Caco-2 (cell line): ENCODE data around the gene CDYL2. TPM values are rescaled to one million over a fixed set of nuclear protein-coding genes. Genes with fewer than 3 reads are reported as not detected.

Source experiments
- BruUV-seq: library from RNA; stranded (reverse); fragments of 400-500 nt; replicated peaks from 2 replicates; lab custom pipeline; 2021; lab: Mats Ljungman, UMichigan
- CTCF ChIA-PET: fragments of 300-600 bp; sonication (Branson Sonifier 250); formaldehyde crosslinking; loops from one replicate; lab custom pipeline; 2022; ENCODE audit warnings: antibody characterized with exemption; lab: Charles Lee
- POLR2A ChIA-PET: fragments of 300-600 bp; sonication (Branson Sonifier 250); formaldehyde crosslinking; loops from one replicate; lab custom pipeline; 2022; ENCODE audit warnings: antibody characterized with exemption; lab: Charles Lee
- DNase-seq, 2 experiments: peaks; one replicate each; pipeline versions ENCODE4 v3.0.0 to v3.0.0-alpha.2; 2020 to 2022
- H3K27me3 ChIP-seq: replicated peaks from 2 replicates; pipeline ENCODE4 v1.6.0; 2011; ENCODE audit warnings: low read length; ENCODE audit not compliant: control insufficient read depth, insufficient read depth
- H3K36me3 ChIP-seq: 2 replicates; pipeline ENCODE4 v1.5.1; 2011; ENCODE audit warnings: low read length; ENCODE audit not compliant: control insufficient read depth, insufficient read depth
- H3K4me1 ChIP-seq: fragments of 250-450 bp; sonication (Bioruptor Pico); 2 replicates; pipeline ENCODE4 v1.5.1; 2020; ENCODE audit warnings: mild to moderate bottlenecking
- H3K4me3 ChIP-seq: 2 replicates; pipeline ENCODE4 v1.5.1; 2011; ENCODE audit warnings: low read depth, mild to moderate bottlenecking, control low read depth, low read length
- H3K9me3 ChIP-seq: fragments of 250-450 bp; sonication (Bioruptor Pico); 2 replicates; pipeline ENCODE4 v1.5.1; 2020; ENCODE audit warnings: mild to moderate bottlenecking, moderate library complexity
- H3K27ac Mint-ChIP-seq: one replicate; pipeline ENCODE4 v1.8.0; 2022; ENCODE audit warnings: mixed read lengths; ENCODE audit not compliant: unreplicated experiment
- H3K27me3 Mint-ChIP-seq: one replicate; pipeline ENCODE4 v1.8.0; 2022; ENCODE audit warnings: mixed read lengths; ENCODE audit not compliant: insufficient read depth, unreplicated experiment
- H3K36me3 Mint-ChIP-seq: one replicate; pipeline ENCODE4 v1.8.0; 2022; ENCODE audit warnings: mild to moderate bottlenecking, mixed read lengths; ENCODE audit not compliant: insufficient read depth, unreplicated experiment
- H3K4me1 Mint-ChIP-seq: one replicate; pipeline ENCODE4 v1.8.0; 2022; ENCODE audit warnings: low read depth, mixed read lengths; ENCODE audit not compliant: unreplicated experiment
- H3K4me3 Mint-ChIP-seq: one replicate; pipeline ENCODE4 v1.8.0; 2022; ENCODE audit warnings: mild to moderate bottlenecking, moderate library complexity, mixed read lengths; ENCODE audit not compliant: unreplicated experiment
- H3K9me3 Mint-ChIP-seq: one replicate; pipeline ENCODE4 v1.8.0; 2022; ENCODE audit warnings: mixed read lengths; ENCODE audit not compliant: unreplicated experiment
- CTCF ChIP-seq, 2 experiments: fragments of 200-600 bp in 1 of 2; IDR thresholded peaks; 1 replicate in 1 of 2; 2 replicates in 1 of 2; pipeline versions ENCODE4 v1.5.1 to v1.8.0; 2011 to 2022; ENCODE audit warnings: antibody characterized with exemption in 1 of 2, control low read depth in 1 of 2, inconsistent platforms in 1 of 2, low read depth in 1 of 2, low read length in 1 of 2, mild to moderate bottlenecking in 1 of 2, moderate library complexity in 1 of 2; ENCODE audit not compliant: insufficient read depth in 1 of 2, severe bottlenecking in 1 of 2, unreplicated experiment in 1 of 2
- intact Hi-C: fragments of 100-400 bp; cut with micrococcal nuclease; formaldehyde crosslinking; loops from one replicate; pipeline ENCODE4 v1.10.0; 2022; ENCODE audit not compliant: unreplicated experiment
- total RNA-seq: library from RNA; stranded (reverse); gene quantifications from 2 replicates; pipeline ENCODE4 v1.2.3, GENCODE V29; 2022

The CDYL2 gene
- total RNA-seq, 1 experiment from 2014 or later, result 1.8 TPM

DNA sequence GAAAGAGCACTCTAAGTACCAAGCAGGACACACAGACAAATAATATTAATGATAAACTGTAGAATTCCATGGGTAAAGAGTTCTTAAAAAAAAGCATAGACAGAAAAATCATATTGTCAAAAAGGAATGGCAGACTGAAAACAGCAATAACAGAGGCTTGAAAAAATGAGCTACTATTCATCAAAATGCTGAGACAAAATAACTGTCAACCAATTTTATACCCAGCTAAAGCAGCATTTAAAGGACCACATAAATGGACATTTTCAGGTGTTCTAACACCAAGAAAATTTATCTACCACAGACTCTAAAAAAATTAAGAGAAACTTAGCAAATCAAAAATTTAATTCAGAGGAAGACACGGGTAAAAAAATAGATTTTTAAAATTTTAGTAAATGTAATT is 144.5 kb downstream of the CDYL2 start:
- DNase-seq, result no peak
- Mint-ChIP-seq H3K27ac (no peak overlapping the region), H3K4me1 (no peaks in the 10 kb centered on the region)

GRCh38 chr16:80656711-80657150 is 147.7 kb downstream of the CDYL2 start:
- H3K36me3 Mint-ChIP-seq, result no peaks in the 10 kb centered on the region
- no peak overlapping the region for H3K27ac Mint-ChIP-seq
- no peaks in the 10 kb centered on the region for H3K27me3 ChIP-seq
- intact Hi-C loops, result no loop called here
- no peaks in the 10 kb centered on the region for H3K4me1 Mint-ChIP-seq
- DNase-seq, result no peak
- no peak overlapping the region for H3K4me3 ChIP-seq
- BruUV-seq, result no TSS peak
- H3K4me1 ChIP-seq, result no peaks in the 10 kb centered on the region
- peaks cover 3% of the 10 kb centered on the region for H3K27me3 Mint-ChIP-seq
- no peaks in the 10 kb centered on the region for H3K36me3 ChIP-seq
- ChIA-PET POLR2A (no interaction called here), CTCF (no interaction called here)
- peaks cover 9% of the 10 kb centered on the region for H3K9me3 ChIP-seq
- no peak for TF ChIP-seq CTCF (IDR thresholded peaks at IDR 0.05; ENCODE audit: insufficient read depth in 1 of 2, low read depth in 1 of 2, low read length in 1 of 2, severe bottlenecking in 1 of 2, unreplicated experiment in 1 of 2)
- H3K4me3 Mint-ChIP-seq, result no peak overlapping the region
- peaks cover 35% of the 10 kb centered on the region for H3K9me3 Mint-ChIP-seq

More for the DNA sequence above, 144.5 kb downstream of the CDYL2 start:
- H3K36me3 Mint-ChIP-seq, result no peaks in the 10 kb centered on the region
- BruUV-seq, result no TSS peak
- peaks cover 9% of the 10 kb centered on the region for H3K9me3 ChIP-seq
- H3K27me3 Mint-ChIP-seq, result peaks cover 3% of the 10 kb centered on the region
- H3K9me3 Mint-ChIP-seq, result peaks cover 35% of the 10 kb centered on the region
- no peak overlapping the region for H3K4me3 ChIP-seq
- H3K27me3 ChIP-seq, result no peaks in the 10 kb centered on the region
- TF ChIP-seq CTCF (IDR thresholded peaks at IDR 0.05; ENCODE audit: insufficient read depth in 1 of 2, low read depth in 1 of 2, low read length in 1 of 2, severe bottlenecking in 1 of 2, unreplicated experiment in 1 of 2), result no peak
- no peaks in the 10 kb centered on the region for H3K36me3 ChIP-seq
- no peak overlapping the region for H3K4me3 Mint-ChIP-seq
- H3K4me1 ChIP-seq, result no peaks in the 10 kb centered on the region
- intact Hi-C loops, result no loop called here
- ChIA-PET POLR2A (no interaction called here), CTCF (no interaction called here)

GRCh38 chr16:80656161-80656560 is 148.2 kb downstream of the CDYL2 start:
- H3K4me1 Mint-ChIP-seq, result no peaks in the 10 kb centered on the region
- H3K27ac Mint-ChIP-seq, result no peak overlapping the region
- ChIA-PET CTCF (no interaction called here), POLR2A (no interaction called here)
- intact Hi-C loops, result no loop called here
- H3K9me3 ChIP-seq, result peaks cover 9% of the 10 kb centered on the region
- no peak overlapping the region for H3K4me3 ChIP-seq
- peaks cover 35% of the 10 kb centered on the region for H3K9me3 Mint-ChIP-seq
- no peak for DNase-seq
- BruUV-seq, result no TSS peak
- no peaks in the 10 kb centered on the region for H3K27me3 ChIP-seq
- no peak overlapping the region for H3K4me3 Mint-ChIP-seq
- H3K36me3 ChIP-seq, result no peaks in the 10 kb centered on the region
- H3K36me3 Mint-ChIP-seq, result no peaks in the 10 kb centered on the region
- no peak for TF ChIP-seq CTCF (IDR thresholded peaks at IDR 0.05; ENCODE audit: insufficient read depth in 1 of 2, low read depth in 1 of 2, low read length in 1 of 2, severe bottlenecking in 1 of 2, unreplicated experiment in 1 of 2)
- H3K27me3 Mint-ChIP-seq, result peaks cover 3% of the 10 kb centered on the region
- no peaks in the 10 kb centered on the region for H3K4me1 ChIP-seq
